ENCODE measurements around the gene ATG7. TPM values are rescaled to one million over a fixed set of nuclear protein-coding genes. Genes with fewer than 3 reads are reported as not detected.
"Not testable (repeated sequence)": the region's sequence is repeated elsewhere in the genome, so short reads cannot be mapped to it uniquely, and the experiment has no call there.

The ATG7 gene
- total and polyA plus RNA-seq, 8 donors: 25.0 to 73.3 (median 29.6) TPM

DNA sequence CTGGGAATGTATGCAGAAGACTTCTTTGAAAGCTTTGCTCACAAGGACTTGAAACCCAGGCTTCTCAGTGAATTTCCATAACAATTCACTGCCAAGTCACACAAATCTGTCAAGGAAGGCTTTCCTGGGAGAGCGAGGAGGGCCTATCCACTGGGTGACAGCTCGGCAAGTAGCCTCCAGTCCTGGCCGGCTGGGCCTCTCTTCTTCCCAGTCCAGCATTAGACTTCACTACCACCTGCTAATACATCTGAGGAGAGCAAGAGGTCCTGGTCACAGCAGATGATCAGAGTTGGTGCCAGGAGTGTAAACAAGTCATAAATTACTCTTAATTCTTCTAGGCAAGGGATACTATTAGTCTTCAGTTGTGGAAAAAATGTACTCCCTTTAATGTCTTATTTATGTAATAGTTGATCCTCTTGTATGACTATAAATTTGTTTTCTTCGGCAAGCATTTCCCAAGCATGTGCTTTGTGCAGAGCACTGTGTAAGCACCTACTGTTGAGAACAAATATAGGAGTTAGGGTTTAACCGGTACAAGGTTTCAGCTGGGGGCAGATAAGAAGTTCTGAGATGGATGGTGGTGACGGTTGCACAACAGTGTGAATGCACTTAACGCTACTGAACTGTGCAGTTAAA, 208.6 kb downstream of the ATG7 start:
- Histone ChIP-seq H3K27me3 (no peaks in the 10 kb centered on the region), H3K27ac (peak overlapping the region in 1 of 2 donors; percentile 5), H3K9me3 (no peaks in the 10 kb centered on the region), H3K36me3 (no peaks in the 10 kb centered on the region), H3K4me3 (no peak overlapping the region), H3K4me1 (peaks cover 5 to 21% of the 10 kb centered on the region in 2 donors)
- intact Hi-C loops (cut with DNase I): no loop called here
- ATAC-seq (peak; percentile 77), DNase-seq (no peak)
- TF ChIP-seq, protein P1, sequence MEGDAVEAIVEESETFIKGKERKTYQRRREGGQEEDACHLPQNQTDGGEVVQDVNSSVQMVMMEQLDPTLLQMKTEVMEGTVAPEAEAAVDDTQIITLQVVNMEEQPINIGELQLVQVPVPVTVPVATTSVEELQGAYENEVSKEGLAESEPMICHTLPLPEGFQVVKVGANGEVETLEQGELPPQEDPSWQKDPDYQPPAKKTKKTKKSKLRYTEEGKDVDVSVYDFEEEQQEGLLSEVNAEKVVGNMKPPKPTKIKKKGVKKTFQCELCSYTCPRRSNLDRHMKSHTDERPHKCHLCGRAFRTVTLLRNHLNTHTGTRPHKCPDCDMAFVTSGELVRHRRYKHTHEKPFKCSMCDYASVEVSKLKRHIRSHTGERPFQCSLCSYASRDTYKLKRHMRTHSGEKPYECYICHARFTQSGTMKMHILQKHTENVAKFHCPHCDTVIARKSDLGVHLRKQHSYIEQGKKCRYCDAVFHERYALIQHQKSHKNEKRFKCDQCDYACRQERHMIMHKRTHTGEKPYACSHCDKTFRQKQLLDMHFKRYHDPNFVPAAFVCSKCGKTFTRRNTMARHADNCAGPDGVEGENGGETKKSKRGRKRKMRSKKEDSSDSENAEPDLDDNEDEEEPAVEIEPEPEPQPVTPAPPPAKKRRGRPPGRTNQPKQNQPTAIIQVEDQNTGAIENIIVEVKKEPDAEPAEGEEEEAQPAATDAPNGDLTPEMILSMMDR (IDR thresholded peaks at IDR 0.05): no peak

DNA sequence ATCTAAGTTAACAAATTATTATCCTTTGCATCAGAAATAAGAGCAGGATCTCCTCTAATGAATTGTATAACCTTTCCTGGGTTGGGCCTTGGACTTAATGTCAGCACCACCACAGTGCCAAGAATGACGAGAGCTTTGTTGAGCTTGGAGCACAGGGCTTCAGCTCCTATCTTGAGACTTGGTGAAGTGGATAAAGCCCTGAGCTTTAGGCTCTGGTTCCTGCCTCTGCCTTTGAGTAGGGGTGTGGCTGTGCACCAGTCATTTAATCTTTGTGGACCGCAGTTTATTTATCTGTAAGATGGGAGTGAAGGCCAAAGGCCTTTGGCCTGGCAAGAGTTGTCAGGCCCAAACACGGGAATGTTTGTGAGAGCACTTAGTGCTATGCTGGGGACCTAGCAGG, 209.4 kb downstream of the ATG7 start:
- no peak overlapping the region for H3K4me3 ChIP-seq
- no peaks in the 10 kb centered on the region for H3K27me3 ChIP-seq
- ATAC-seq: peak; percentile 83
- no peak for DNase-seq
- intact Hi-C loops (cut with DNase I): no loop called here
- peak overlapping the region in 1 of 2 donors; percentile 50 for H3K27ac ChIP-seq
- no peaks in the 10 kb centered on the region for H3K36me3 ChIP-seq
- TF ChIP-seq, protein P1 (IDR thresholded peaks at IDR 0.05): no peak
- peaks cover 5 to 21% of the 10 kb centered on the region in 2 donors for H3K4me1 ChIP-seq
- H3K9me3 ChIP-seq: no peaks in the 10 kb centered on the region

DNA sequence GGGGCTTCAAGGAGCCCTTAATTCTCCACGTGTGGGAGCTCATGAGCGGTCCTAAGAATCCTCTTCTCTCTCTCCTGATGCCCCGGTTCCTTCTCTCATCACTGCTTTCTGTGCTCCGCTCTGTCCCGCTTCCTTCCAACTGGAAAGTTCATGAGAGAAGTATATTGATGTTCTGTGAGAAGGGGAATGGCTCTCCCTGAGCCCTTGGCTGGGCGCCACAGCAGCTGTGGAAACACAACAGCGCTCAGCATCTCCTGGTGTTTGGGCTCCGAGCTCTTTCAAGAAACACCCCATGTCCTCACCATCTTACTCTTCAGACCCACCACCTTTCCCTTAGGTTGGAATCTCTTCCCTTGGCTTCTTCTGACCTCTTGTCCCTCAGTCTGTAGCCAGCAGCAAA, 209.8 kb downstream of the ATG7 start:
- peaks cover 5 to 21% of the 10 kb centered on the region in 2 donors for H3K4me1 ChIP-seq
- TF ChIP-seq, protein P1 (IDR thresholded peaks at IDR 0.05): no peak

DNA sequence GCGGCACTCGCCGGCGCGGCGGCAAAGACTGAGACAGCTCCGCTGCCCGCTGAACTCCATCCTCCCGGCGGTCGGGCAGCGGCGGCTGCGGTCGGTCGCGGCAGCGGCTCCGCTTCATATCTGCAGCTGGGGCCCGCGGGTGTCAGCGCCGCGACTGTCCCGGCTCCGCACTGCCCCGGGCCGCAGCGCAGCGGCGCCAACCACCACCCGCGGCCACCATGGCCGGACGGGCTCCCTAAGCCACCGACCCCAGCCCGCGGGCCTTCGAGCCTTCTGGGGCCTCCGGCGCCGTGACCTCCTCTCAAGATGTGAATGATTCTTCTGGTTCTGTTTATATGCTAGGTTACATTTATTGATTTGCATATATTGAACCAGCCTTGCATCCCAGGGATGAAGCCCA, 216.2 kb downstream of the ATG7 start:
- H3K9me3 ChIP-seq; intact Hi-C loops (cut with DNase I); H3K4me1 ChIP-seq; DNase-seq; H3K27me3 ChIP-seq; H3K4me3 ChIP-seq; ATAC-seq; H3K27ac ChIP-seq; H3K36me3 ChIP-seq: not testable (repeated sequence)

More for the DNA sequence above, 209.8 kb downstream of the ATG7 start:
- DNase-seq (peak in 1 of 4 donors; percentile 87), ATAC-seq (peak; percentile 6)
- H3K27ac ChIP-seq: peak overlapping the region in 1 of 2 donors; percentile 50
- H3K4me3 ChIP-seq: no peak overlapping the region
- no peaks in the 10 kb centered on the region for H3K27me3 ChIP-seq
- no peaks in the 10 kb centered on the region for H3K36me3 ChIP-seq
- no peaks in the 10 kb centered on the region for H3K9me3 ChIP-seq
- intact Hi-C loops (cut with DNase I): no loop called here

DNA sequence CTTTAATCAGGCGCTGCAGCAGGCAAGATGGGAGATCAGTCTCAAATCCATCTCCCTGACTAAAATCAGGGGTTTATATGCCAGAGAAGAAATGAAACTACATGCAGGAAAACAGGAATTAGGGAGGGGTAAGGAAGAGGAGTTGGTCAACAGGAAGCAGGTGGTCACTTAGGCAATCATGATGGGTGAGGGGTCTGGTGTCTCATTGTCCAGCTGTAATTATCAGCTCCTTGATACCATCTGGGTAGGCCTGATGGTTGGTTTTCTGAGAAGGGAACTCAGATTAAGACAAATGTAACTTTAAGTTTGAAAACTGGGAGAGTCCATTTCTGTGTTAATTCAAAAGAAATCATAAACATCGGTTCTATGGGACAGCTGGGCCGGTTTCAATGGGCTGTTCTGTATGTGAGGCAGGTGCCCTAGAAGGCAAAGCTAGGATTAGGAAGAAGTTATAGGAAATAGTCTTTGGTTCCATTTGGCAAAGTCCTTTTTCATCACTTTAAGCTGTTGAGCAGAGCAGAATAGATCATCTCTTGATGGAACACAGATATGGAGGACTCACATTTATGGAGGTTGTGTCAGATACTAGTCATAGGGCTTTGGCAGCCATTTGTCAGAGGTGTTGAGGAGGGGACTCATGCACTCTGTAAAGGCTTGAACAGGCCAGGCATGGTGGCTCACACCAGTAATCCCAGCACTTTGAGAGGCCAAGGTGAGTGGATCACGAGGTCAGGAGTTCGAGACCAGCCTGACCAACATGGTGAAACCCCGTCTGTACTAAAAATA, 222.1 kb downstream of the ATG7 start:
- DNase-seq (no peak), ATAC-seq (no peak)
- peak overlapping the region in 1 of 2 donors; percentile 55 for H3K27ac ChIP-seq
- intact Hi-C loops (cut with DNase I): no loop called here
- H3K36me3 ChIP-seq: no peaks in the 10 kb centered on the region
- peaks cover 3 to 36% of the 10 kb centered on the region in 2 donors for H3K4me1 ChIP-seq
- H3K27me3 ChIP-seq: no peaks in the 10 kb centered on the region
- TF ChIP-seq, protein P1 (IDR thresholded peaks at IDR 0.05): no peak
- no peaks in the 10 kb centered on the region for H3K9me3 ChIP-seq
- no peak overlapping the region for H3K4me3 ChIP-seq
